Nephron progenitor cell (in vitro differentiated cells): ENCODE measurements around the gene TMEM252.

Experiments used
- DNase-seq: peaks from one replicate; pipeline ENCODE4 v3.0.0; 2021
- H3K27ac Mint-ChIP-seq: 2 replicates; pipeline ENCODE4 v1.8.0; 2021; ENCODE audit warnings: mild to moderate bottlenecking, moderate library complexity, mixed read lengths
- H3K27me3 Mint-ChIP-seq: 2 replicates; pipeline ENCODE4 v1.8.0; 2021; ENCODE audit warnings: mild to moderate bottlenecking, low read depth, mixed read lengths; ENCODE audit not compliant: poor library complexity
- H3K36me3 Mint-ChIP-seq: 2 replicates; pipeline ENCODE4 v1.8.0; 2021; ENCODE audit warnings: low read depth, mixed read lengths
- H3K4me1 Mint-ChIP-seq: 2 replicates; pipeline ENCODE4 v1.8.0; 2021; ENCODE audit warnings: mixed read lengths
- H3K4me3 Mint-ChIP-seq: 2 replicates; pipeline ENCODE4 v1.8.0; 2021; ENCODE audit warnings: mild to moderate bottlenecking, moderate library complexity, mixed read lengths
- H3K9me3 Mint-ChIP-seq: 2 replicates; pipeline ENCODE4 v1.8.0; 2021; ENCODE audit warnings: mild to moderate bottlenecking, moderate library complexity, mixed read lengths
- CTCF ChIP-seq: fragments of 200-600 bp; sonication (generic); IDR thresholded peaks from 2 replicates; pipeline ENCODE4 v1.5.0; 2021; ENCODE audit warnings: antibody characterized with exemption

Gene TMEM252

DNA sequence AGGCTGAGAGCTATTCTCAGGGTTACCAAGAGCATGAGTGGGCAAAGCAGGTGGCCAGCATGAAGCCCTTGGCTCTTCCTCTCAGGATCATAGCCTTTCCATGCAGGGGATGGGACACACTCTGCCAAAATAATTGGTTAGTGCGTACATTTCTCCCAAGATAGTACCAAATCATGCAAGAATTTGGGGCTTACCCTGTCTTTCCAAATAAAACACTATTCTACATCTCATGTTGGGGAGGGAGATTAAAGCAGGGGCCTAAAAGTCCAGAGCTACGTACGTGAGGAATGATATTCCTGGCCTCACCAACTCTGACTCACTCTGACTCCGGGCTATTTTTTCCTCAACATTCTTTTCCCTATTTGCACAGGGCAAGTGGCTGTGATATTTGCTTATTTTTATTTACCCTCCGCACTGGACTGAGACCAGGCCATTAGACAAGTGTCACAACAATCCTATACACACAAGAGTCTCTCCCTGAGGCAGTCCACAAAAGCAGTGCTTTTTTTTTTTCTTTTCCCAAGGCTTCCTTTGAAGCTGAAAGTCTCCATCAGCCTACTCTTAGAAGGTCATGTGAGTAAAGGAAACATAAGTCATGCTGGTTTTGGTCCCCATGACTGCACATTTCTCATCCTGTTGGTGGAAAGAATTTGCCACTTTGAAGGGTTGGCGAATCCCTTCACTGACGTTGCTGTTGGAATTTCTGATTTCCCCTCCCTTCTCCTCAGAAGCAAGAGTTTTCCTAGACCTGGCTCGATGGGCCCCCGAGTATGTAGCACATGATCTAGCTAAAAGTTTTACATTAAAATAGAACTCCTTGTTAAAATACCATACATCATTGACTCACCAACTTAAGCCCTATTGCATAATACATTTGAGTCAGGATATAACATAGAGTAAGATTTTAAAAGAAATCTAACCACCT is 40.0 kb downstream of the TMEM252 start:
- TF ChIP-seq CTCF = no peak
- H3K27ac Mint-ChIP-seq = no peak overlapping the region

GRCh38 chr9:68498816-68499215 is 41.9 kb downstream of the TMEM252 start:
- peaks cover 37% of the 10 kb centered on the region for H3K27me3 Mint-ChIP-seq

More for the DNA sequence above, 40.0 kb downstream of the TMEM252 start:
- H3K4me1 Mint-ChIP-seq = peaks cover 13% of the 10 kb centered on the region
- H3K9me3 Mint-ChIP-seq = no peaks in the 10 kb centered on the region
- no peaks in the 10 kb centered on the region for H3K36me3 Mint-ChIP-seq
- DNase-seq = no peak
- H3K4me3 Mint-ChIP-seq = no peak overlapping the region
- H3K27me3 Mint-ChIP-seq = peaks cover 37% of the 10 kb centered on the region

DNA sequence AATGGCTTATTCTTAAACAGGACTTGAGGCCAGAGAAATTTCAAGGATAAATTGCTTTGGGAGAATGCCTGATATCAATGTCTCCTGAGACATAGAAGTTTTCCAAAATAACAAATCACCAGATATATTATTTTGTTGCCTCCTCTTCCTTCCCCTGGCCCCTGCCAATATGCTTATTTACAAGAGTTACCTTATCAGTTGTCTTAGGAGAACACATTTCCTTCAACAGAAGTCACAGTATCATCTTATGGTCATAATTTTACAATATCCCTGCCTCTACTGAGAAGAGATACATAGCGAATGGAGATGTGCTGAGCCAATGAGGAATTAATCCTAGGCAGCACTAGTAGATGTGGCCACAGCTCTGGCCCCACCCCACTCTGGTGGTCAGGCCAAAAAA is 43.1 kb downstream of the TMEM252 start:
- no peaks in the 10 kb centered on the region for H3K36me3 Mint-ChIP-seq
- no peaks in the 10 kb centered on the region for H3K9me3 Mint-ChIP-seq
- peaks cover 37% of the 10 kb centered on the region for H3K27me3 Mint-ChIP-seq
- no peak overlapping the region for H3K4me3 Mint-ChIP-seq
- H3K27ac Mint-ChIP-seq = no peak overlapping the region
- TF ChIP-seq CTCF = no peak
- peaks cover 31% of the 10 kb centered on the region for H3K4me1 Mint-ChIP-seq
- DNase-seq = no peak

More at GRCh38 chr9:68498816-68499215, 41.9 kb downstream of the TMEM252 start:
- Mint-ChIP-seq H3K9me3 (no peaks in the 10 kb centered on the region), H3K4me3 (no peak overlapping the region), H3K36me3 (no peaks in the 10 kb centered on the region), H3K4me1 (peaks cover 22% of the 10 kb centered on the region), H3K27ac (no peak overlapping the region)
- no peak for DNase-seq
- no peak for TF ChIP-seq CTCF

GRCh38 chr9:68496356-68496755 is 44.3 kb downstream of the TMEM252 start:
- H3K27me3 Mint-ChIP-seq = peaks cover 41% of the 10 kb centered on the region

DNA sequence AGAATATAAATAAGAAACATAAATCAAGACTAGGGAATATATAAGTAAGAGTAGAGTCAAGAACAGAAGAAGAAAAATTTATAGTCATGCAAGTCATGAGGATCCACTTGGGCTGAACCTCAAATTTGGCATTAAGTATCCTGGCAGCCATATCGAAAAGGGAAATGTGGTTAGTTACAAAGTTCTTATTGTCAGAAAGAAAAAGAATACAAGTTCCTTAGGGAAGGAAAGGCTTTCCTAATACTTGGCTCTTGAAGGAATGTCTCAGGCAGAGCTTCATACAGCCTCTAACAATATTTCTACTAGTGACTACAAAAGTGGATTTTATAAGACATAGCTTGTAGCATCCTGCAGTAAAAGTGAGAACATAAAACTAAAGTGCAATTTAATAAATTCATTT is 45.4 kb downstream of the TMEM252 start:
- H3K36me3 Mint-ChIP-seq = no peaks in the 10 kb centered on the region
- no peak for DNase-seq
- no peaks in the 10 kb centered on the region for H3K9me3 Mint-ChIP-seq
- H3K4me1 Mint-ChIP-seq = peaks cover 20% of the 10 kb centered on the region
- no peak overlapping the region for H3K27ac Mint-ChIP-seq
- no peak for TF ChIP-seq CTCF
- H3K4me3 Mint-ChIP-seq = no peak overlapping the region
- H3K27me3 Mint-ChIP-seq = peaks cover 33% of the 10 kb centered on the region

More at GRCh38 chr9:68496356-68496755, 44.3 kb downstream of the TMEM252 start:
- TF ChIP-seq CTCF = no peak
- Mint-ChIP-seq H3K4me1 (peaks cover 31% of the 10 kb centered on the region), H3K4me3 (no peak overlapping the region), H3K9me3 (no peaks in the 10 kb centered on the region), H3K27ac (no peak overlapping the region), H3K36me3 (no peaks in the 10 kb centered on the region)
- DNase-seq = no peak
